ENCODE measurements around the gene HLA-DRB5.

DNA sequence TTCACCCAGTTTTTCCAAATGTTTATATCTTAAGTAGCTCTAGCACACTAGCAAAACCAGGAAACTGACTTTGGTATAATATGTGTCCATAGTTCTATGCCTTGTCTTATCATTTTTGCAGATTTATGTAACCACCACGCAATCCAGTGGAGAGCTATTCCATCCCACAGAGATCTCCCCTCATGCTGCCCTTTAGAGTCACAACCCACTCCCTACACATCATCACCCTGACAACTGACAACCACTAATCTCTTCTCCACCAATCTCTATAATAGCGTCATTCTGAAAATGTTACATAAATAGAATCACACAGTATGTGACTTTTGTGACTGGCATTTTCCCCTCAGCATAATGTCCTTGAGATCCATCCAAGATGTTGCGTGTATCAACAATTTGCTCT, 29.1 kb downstream of the HLA-DRB5 start:
- TF ChIP-seq, protein P1, sequence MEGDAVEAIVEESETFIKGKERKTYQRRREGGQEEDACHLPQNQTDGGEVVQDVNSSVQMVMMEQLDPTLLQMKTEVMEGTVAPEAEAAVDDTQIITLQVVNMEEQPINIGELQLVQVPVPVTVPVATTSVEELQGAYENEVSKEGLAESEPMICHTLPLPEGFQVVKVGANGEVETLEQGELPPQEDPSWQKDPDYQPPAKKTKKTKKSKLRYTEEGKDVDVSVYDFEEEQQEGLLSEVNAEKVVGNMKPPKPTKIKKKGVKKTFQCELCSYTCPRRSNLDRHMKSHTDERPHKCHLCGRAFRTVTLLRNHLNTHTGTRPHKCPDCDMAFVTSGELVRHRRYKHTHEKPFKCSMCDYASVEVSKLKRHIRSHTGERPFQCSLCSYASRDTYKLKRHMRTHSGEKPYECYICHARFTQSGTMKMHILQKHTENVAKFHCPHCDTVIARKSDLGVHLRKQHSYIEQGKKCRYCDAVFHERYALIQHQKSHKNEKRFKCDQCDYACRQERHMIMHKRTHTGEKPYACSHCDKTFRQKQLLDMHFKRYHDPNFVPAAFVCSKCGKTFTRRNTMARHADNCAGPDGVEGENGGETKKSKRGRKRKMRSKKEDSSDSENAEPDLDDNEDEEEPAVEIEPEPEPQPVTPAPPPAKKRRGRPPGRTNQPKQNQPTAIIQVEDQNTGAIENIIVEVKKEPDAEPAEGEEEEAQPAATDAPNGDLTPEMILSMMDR (IDR thresholded peaks at IDR 0.05): no peak
- TF ChIP-seq EP300 (IDR thresholded peaks at IDR 0.05) (no peak), POLR2AphosphoS5 (IDR thresholded peaks at IDR 0.05) (no peak), POLR2A (IDR thresholded peaks at IDR 0.05) (no peak)
